Thyroid gland (tissue), 4 donors: Measurements from ENCODE around the gene MSMO1. TPM values are rescaled to one million over a fixed set of nuclear protein-coding genes. Genes with fewer than 3 reads are reported as not detected.
A peak's percentile ranks its signal among the peaks of the same experiment; 100 is the strongest.
"Not testable (repeated sequence)": the region's sequence is repeated elsewhere in the genome, so short reads cannot be mapped to it uniquely, and the experiment has no call there.

ENCODE experiments used
- DNase-seq, 2 donors: peaks; one replicate each; pipeline ENCODE4 v3.0.0-alpha.2; 2019
- H3K27ac ChIP-seq, 3 donors: fragments of 200-600 bp; sonication (generic); 1 replicate in 2 of 3; 2 replicates in 1 of 3; pipeline ENCODE4 v1.5.1; 2016 to 2019; ENCODE audit warnings: mild to moderate bottlenecking in 1 of 3, moderate library complexity in 1 of 3
- H3K27me3 ChIP-seq: fragments of 200-600 bp; sonication (generic); one replicate; pipeline ENCODE4 v1.5.1; 2019
- H3K36me3 ChIP-seq, 2 donors: fragments of 200-600 bp; sonication (generic); one replicate each; pipeline ENCODE4 v1.5.1; 2016 to 2019
- H3K4me1 ChIP-seq, 2 donors: fragments of 200-600 bp; sonication (generic); one replicate each; pipeline ENCODE4 v1.5.1; 2017 to 2019
- H3K4me3 ChIP-seq, 3 donors: fragments of 200-600 bp; sonication (generic); replicated peaks in 1 of 3; 1 replicate in 2 of 3; 2 replicates in 1 of 3; pipeline ENCODE4 v1.5.1; 2016; ENCODE audit warnings: mild to moderate bottlenecking in 1 of 3
- H3K9me3 ChIP-seq: fragments of 200-600 bp; sonication (generic); one replicate; pipeline ENCODE4 v1.5.1; 2017
- POLR2A ChIP-seq, 2 donors: fragments of 450-650 bp; IDR thresholded peaks; one replicate each; pipeline ENCODE4 v1.6.1; 2017; ENCODE audit warnings: antibody characterized with exemption in 2 of 2, mild to moderate bottlenecking in 2 of 2, moderate library complexity in 1 of 2
- WGBS, 2 donors: methylation state at CpG; one replicate each; pipeline ENCODE4 v1.1.5; 2017; 5-methylcytosine and 5-hydroxymethylcytosine counted together
- intact Hi-C: fragments of 100-400 bp; cut with DNase I; formaldehyde crosslinking; loops from one replicate; pipeline ENCODE4 v1.15.1; 2023
- total RNA-seq, 4 donors: library from RNA; depleted of rRNA; stranded (reverse); fragments of >200 nt; gene quantifications; one replicate each; pipeline ENCODE4 v1.2.3, GENCODE V29; 2016
- TF ChIP-seq, protein P1 (sequence below), 6 experiments: fragments of 200-600 bp in 3 of 6; fragments of 450-650 bp in 3 of 6; sonication (generic) in 3 of 6; IDR thresholded peaks; one replicate each; pipeline ENCODE4 v1.5.1; 2016 to 2019; ENCODE audit warnings: antibody characterized with exemption in 6 of 6, mild to moderate bottlenecking in 2 of 6, inconsistent platforms in 1 of 6, moderate library complexity in 1 of 6

The MSMO1 gene
- 10 to 100 TPM; 27.7 to 39.7 (median 32.7) TPM for total RNA-seq

DNA sequence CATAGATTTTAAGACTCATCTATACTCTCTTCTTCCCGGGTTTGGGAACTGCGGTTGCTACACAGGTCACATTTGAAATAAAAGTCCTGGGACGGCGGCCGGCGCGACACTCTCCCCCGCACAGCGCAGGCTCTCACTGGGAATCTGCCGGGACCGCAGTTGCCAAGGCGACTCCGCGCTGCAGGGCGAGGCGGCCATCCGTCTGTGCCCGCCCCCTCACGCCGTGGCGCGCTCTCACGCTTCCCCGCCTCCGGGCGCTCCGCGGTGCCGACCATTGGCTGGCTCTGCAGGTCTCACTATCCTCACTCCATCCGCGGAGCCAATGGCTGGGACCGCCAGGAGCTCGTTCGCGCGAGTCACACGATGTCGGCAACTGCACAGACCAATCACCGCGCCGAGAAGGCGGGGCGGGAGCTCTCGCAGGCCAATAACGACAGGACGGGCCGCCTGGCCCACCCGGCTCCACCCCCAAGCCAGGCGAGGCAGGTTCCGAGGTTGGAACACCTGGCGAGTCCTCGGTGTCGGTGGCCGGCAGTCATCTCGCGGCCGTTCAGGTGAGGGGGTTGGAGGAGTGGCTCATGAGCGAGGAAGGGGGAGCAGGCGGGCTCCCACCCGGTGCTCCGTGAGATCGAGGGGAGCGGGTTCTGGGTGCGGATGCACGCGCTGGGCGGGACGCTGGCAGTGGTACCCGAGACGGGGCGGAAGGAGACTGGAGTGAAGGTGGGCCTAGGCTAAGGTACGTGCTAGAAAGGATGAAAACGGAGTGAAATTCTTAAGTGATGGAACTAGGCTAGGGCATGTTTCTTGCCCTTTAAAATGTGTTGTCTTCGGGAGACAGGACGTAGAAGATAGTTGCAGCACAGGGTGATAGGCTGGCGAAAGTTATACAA is at the start of gene MSMO1:
MSMO1 (plus strand) TSS at position 459 of the 890 bp plus-strand sequence. CDS start 5,702 bp downstream, outside the sequence.
- H3K27ac ChIP-seq = peak within 1 kb of the TSS; percentile 76 to 92 (median 85)
- 0 to 1% methylated on average over 36 to 64 of the region's 76 CpGs for WGBS, 2 donors
- no peaks in the 10 kb centered on the region for H3K27me3 ChIP-seq
- no peaks in the 10 kb centered on the region for H3K36me3 ChIP-seq
- peak; percentile 100 for DNase-seq
- TF ChIP-seq POLR2A (IDR thresholded peaks at IDR 0.05) = peak in 1 of 2 donors; percentile 92
- TF ChIP-seq, protein P1, sequence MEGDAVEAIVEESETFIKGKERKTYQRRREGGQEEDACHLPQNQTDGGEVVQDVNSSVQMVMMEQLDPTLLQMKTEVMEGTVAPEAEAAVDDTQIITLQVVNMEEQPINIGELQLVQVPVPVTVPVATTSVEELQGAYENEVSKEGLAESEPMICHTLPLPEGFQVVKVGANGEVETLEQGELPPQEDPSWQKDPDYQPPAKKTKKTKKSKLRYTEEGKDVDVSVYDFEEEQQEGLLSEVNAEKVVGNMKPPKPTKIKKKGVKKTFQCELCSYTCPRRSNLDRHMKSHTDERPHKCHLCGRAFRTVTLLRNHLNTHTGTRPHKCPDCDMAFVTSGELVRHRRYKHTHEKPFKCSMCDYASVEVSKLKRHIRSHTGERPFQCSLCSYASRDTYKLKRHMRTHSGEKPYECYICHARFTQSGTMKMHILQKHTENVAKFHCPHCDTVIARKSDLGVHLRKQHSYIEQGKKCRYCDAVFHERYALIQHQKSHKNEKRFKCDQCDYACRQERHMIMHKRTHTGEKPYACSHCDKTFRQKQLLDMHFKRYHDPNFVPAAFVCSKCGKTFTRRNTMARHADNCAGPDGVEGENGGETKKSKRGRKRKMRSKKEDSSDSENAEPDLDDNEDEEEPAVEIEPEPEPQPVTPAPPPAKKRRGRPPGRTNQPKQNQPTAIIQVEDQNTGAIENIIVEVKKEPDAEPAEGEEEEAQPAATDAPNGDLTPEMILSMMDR (IDR thresholded peaks at IDR 0.05) = no peak
- peaks cover 6 to 11% of the 10 kb centered on the region in 2 donors for H3K4me1 ChIP-seq
- no peaks in the 10 kb centered on the region for H3K9me3 ChIP-seq
- intact Hi-C loops = loop anchor here (5.0 to 10.0 kb wide), 2 partner anchors 123 to 215 kb away; partner anchors contain the start of genes KLHL2 and TMEM192
- peak within 1 kb of the TSS; percentile 54 to 88 (median 68) for H3K4me3 ChIP-seq

DNA sequence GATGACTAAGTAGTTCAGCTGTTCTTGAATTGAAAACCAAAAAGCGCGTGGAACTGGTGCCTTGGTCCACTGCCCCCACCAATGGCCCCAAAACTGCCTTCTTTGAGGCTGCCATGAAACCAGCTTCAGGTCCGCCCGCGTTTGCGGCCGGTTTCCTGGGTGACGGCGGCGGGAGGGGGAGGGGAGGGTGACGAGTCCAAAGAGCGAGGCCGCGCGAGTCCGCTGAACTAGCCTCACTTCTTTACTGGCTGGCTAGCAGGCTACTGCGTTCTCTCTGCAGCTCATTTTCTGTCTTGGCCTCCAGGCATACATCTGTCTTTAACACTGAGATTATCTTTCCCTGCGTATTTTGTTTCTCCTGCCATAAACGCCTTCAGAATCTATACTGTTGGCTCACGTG is 47.9 kb upstream of the MSMO1 start:
- intact Hi-C loops, H3K27ac ChIP-seq, H3K27me3 ChIP-seq, H3K4me3 ChIP-seq, DNase-seq, H3K9me3 ChIP-seq, H3K36me3 ChIP-seq, H3K4me1 ChIP-seq: not testable (repeated sequence)
- 90 to 96% methylated on average over 20 of the region's 20 CpGs for WGBS, 2 donors

DNA sequence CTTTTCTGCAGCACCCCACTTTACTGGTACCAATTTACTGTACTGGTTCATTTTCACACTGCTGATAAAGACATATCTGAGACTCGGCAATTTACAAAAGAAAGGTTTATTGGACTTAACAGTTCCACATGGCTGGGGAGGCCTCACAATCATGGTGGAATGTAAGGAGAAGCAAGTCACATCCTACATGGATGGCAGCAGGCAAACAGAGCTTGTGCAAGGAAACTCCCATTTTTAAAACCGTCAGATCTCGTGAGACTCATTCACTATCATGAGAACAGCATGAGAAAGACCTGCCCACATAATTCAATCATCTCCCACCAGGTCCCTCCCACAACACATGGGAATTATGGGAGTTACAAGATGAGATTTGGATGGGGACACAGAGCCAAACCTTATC is 42.8 kb upstream of the MSMO1 start:
- H3K9me3 ChIP-seq, H3K27ac ChIP-seq, H3K4me3 ChIP-seq, H3K27me3 ChIP-seq, DNase-seq, intact Hi-C loops, H3K4me1 ChIP-seq, H3K36me3 ChIP-seq: not testable (repeated sequence)
- WGBS, 2 donors = 98 to 99% methylated on average over 3 of the region's 3 CpGs

DNA sequence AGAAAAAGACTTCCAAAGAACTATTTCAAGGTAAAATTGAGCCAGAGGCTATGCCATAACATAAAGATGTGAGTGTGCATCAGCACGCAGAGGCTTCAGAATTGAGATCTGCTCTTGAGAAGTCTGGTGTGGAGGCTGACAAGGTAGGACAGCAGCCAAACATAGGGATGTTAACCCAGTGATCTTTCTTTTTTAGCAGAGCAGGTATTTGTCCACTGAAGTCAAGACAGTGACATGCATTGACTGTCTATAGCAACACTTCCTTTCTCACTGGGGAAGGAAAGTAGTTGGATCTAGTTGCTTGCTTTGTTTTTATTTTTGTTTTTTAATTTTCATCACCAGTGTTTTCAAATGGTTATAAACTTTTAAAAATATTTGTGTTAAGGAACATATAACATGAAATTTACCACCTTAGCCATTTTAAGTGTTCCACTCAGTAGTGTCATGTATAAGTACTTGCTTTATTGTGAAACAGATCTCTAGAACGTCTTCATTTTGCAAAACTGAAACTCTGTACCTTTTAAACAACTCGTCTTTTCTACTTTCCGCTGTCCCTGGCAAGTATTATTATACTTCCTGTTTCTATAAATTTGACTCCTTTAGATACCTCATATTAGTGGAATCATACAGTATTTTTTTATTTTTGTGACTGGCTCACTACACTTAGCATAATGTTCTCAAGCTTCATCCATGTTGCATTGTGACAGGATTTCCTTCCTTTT is 40.7 kb upstream of the MSMO1 start:
- H3K36me3 ChIP-seq, intact Hi-C loops, H3K4me3 ChIP-seq, H3K4me1 ChIP-seq, H3K9me3 ChIP-seq, H3K27me3 ChIP-seq, DNase-seq, H3K27ac ChIP-seq: not testable (repeated sequence)
- 86% methylated on average over 4 of the region's 4 CpGs for WGBS, 2 donors

DNA sequence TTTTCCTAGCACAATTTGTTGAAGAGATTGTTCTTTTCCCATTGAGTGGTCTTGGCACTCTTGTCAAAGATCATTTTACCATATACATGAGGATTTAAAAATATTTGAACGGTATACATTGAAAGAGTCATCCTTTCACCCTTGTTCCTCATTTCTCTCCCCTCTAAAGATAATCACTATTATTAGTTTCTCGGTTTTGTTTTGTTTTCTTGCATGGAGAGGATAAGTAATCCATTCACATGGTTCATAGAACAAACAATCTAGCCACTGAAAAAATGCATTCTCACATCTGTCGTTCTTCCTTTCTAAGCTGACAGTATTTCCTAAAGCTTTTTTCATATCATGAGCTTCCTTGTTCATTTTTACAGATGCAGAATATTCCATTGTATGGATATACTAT is 39.2 kb upstream of the MSMO1 start:
- Histone ChIP-seq H3K27me3 (no peaks in the 10 kb centered on the region), H3K27ac (no peak overlapping the region), H3K4me3 (no peak overlapping the region), H3K4me1 (no peaks in the 10 kb centered on the region), H3K36me3 (no peaks in the 10 kb centered on the region), H3K9me3 (no peaks in the 10 kb centered on the region)
- intact Hi-C loops = no loop called here
- no peak for DNase-seq
- TF ChIP-seq POLR2A (IDR thresholded peaks at IDR 0.05) = no peak
- TF ChIP-seq, protein P1 (IDR thresholded peaks at IDR 0.05) = no peak
- 54 to 57% methylated on average over 3 of the region's 3 CpGs for WGBS, 2 donors

DNA sequence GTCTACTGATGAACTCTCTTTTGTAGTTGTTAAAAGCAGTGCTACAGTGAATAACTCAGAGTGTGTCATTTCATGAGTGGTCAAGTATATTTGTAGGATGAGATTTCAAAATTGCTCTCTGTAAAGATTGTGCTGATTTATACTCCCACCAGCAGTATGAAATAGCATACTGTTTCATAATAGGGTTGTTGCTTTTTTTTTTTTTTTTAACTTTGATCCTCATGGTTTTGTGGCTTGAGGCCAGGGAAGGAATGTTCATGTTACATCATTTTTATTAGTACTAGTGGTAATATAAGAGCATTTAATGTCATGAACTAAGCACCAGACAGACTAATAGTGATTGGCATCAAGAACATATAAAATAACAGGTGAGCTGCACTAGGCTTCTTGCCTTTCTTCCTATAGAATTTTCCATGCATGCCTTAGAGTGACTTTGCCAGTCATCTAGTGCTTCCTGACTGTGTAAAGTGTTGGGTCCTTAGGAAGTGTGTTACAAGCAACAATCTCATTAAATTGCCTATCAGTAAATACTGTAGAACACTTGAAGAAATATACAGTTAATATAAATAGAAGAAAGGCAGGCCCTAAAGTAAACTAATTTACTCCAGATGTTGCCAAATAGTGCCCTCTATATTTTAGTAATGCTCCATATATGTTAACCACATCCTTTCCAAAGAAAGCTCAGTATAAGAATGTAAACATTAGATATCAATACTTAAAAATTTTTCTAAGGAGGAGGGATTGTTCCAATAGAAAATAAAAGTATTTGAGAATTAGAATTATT is 38.6 kb upstream of the MSMO1 start:
- no peaks in the 10 kb centered on the region for H3K36me3 ChIP-seq
- TF ChIP-seq, protein P1 (IDR thresholded peaks at IDR 0.05) = no peak
- no peak for TF ChIP-seq POLR2A (IDR thresholded peaks at IDR 0.05)
- no peak for DNase-seq
- H3K4me3 ChIP-seq = no peak overlapping the region
- intact Hi-C loops = no loop called here
- no peaks in the 10 kb centered on the region for H3K27me3 ChIP-seq
- no peak overlapping the region for H3K27ac ChIP-seq
- no peaks in the 10 kb centered on the region for H3K9me3 ChIP-seq
- no peaks in the 10 kb centered on the region for H3K4me1 ChIP-seq
